Glutamatergic neuron (in vitro differentiated cells): Measurements from ENCODE around the gene ROBO1. TPM values are rescaled to one million over a fixed set of nuclear protein-coding genes. Genes with fewer than 3 reads are reported as not detected.
"Not testable (repeated sequence)": the region's sequence is repeated elsewhere in the genome, so short reads cannot be mapped to it uniquely, and the experiment has no call there.

ENCODE experiments used
- DNase-seq: peaks from one replicate; pipeline ENCODE4 v3.0.0; 2022
- H3K27ac Mint-ChIP-seq: one replicate; pipeline ENCODE4 v1.8.0; 2020; ENCODE audit warnings: mild to moderate bottlenecking, mixed read lengths, inconsistent platforms; ENCODE audit not compliant: unreplicated experiment
- H3K27me3 Mint-ChIP-seq: one replicate; pipeline ENCODE4 v1.8.0; 2020; ENCODE audit warnings: mild to moderate bottlenecking, moderate library complexity, mixed read lengths, inconsistent platforms; ENCODE audit not compliant: unreplicated experiment
- H3K36me3 Mint-ChIP-seq: one replicate; pipeline ENCODE4 v1.8.0; 2020; ENCODE audit warnings: mild to moderate bottlenecking, mixed read lengths, inconsistent platforms; ENCODE audit not compliant: unreplicated experiment
- H3K4me1 Mint-ChIP-seq: one replicate; pipeline ENCODE4 v1.8.0; 2020; ENCODE audit warnings: mild to moderate bottlenecking, low read depth, mixed read lengths, inconsistent platforms; ENCODE audit not compliant: unreplicated experiment
- H3K4me3 Mint-ChIP-seq: one replicate; pipeline ENCODE4 v1.8.0; 2020; ENCODE audit warnings: mild to moderate bottlenecking, mixed read lengths, inconsistent platforms; ENCODE audit not compliant: unreplicated experiment
- H3K9me3 Mint-ChIP-seq: one replicate; pipeline ENCODE4 v1.8.0; 2020; ENCODE audit warnings: mild to moderate bottlenecking, moderate library complexity, mixed read lengths, inconsistent platforms; ENCODE audit not compliant: unreplicated experiment
- CTCF ChIP-seq: fragments of 200-600 bp; sonication (generic); IDR thresholded peaks from one replicate; pipeline ENCODE4 v1.5.0; 2021; ENCODE audit not compliant: partially characterized antibody, unreplicated experiment
- total RNA-seq: library from RNA; stranded (reverse); fragmentation: NEBNext Ultra II Directional; extraction: Animal tissue kit (Norgen Biotek cat#: 25700); gene quantifications from one replicate; pipeline ENCODE4 v1.2.1, GENCODE V29; 2021; ENCODE audit not compliant: unreplicated experiment

ROBO1 gene
- total RNA-seq, 1 donor from 2014 or later, result 505 TPM

- H3K27me3 Mint-ChIP-seq, result peaks cover 10% of the 10 kb centered on the region
- no peak for TF ChIP-seq CTCF
- peak overlapping the region; percentile 89 for H3K27ac Mint-ChIP-seq
- H3K36me3 Mint-ChIP-seq, result no peaks in the 10 kb centered on the region
- no peak for DNase-seq
- H3K9me3 Mint-ChIP-seq, result peaks cover 14% of the 10 kb centered on the region
- peak overlapping the region; percentile 70 for H3K4me3 Mint-ChIP-seq
- peaks cover 48% of the 10 kb centered on the region for H3K4me1 Mint-ChIP-seq
Measured at GRCh38 chr3:78724859-78725258, 1042.9 kb downstream of the ROBO1 start.

GRCh38 chr3:78724364-78724763, 1043.4 kb downstream of the ROBO1 start:
- peaks cover 14% of the 10 kb centered on the region for H3K9me3 Mint-ChIP-seq
- H3K27me3 Mint-ChIP-seq, DNase-seq, H3K36me3 Mint-ChIP-seq: not testable (repeated sequence)
- peaks cover 44% of the 10 kb centered on the region for H3K4me1 Mint-ChIP-seq
- peak overlapping the region; percentile 34 for H3K4me3 Mint-ChIP-seq
- peak overlapping the region; percentile 80 for H3K27ac Mint-ChIP-seq

- Mint-ChIP-seq H3K36me3 (no peaks in the 10 kb centered on the region), H3K9me3 (peaks cover 9% of the 10 kb centered on the region), H3K27me3 (peaks cover 5% of the 10 kb centered on the region), H3K27ac (peak overlapping the region; percentile 43), H3K4me1 (peaks cover 35% of the 10 kb centered on the region), H3K4me3 (no peak overlapping the region)
- no peak for DNase-seq
- no peak for TF ChIP-seq CTCF
Measured at GRCh38 chr3:78721771-78722543, 1045.8 kb downstream of the ROBO1 start.

- TF ChIP-seq CTCF, result no peak
- peaks cover 12% of the 10 kb centered on the region for H3K36me3 Mint-ChIP-seq
- peaks cover 29% of the 10 kb centered on the region for H3K4me1 Mint-ChIP-seq
- DNase-seq, result no peak
- H3K27ac Mint-ChIP-seq, result no peak overlapping the region
- H3K9me3 Mint-ChIP-seq, result peaks cover 3% of the 10 kb centered on the region
- H3K27me3 Mint-ChIP-seq, result peaks cover 5% of the 10 kb centered on the region
- H3K4me3 Mint-ChIP-seq, result no peak overlapping the region
Measured at GRCh38 chr3:78718707-78719106, 1049.1 kb downstream of the ROBO1 start.

GRCh38 chr3:78717041-78717440, 1050.8 kb downstream of the ROBO1 start:
- Mint-ChIP-seq H3K4me1 (peaks cover 27% of the 10 kb centered on the region), H3K27ac (no peak overlapping the region), H3K36me3 (peaks cover 12% of the 10 kb centered on the region), H3K9me3 (peaks cover 3% of the 10 kb centered on the region), H3K27me3 (peaks cover 5% of the 10 kb centered on the region), H3K4me3 (no peak overlapping the region)
- no peak for TF ChIP-seq CTCF
- no peak for DNase-seq
